ENCODE data around the gene SCYGR3.

The SCYGR3 gene

GRCh38 chr2:227613272-227613660 is 1.4 kb downstream of the SCYGR3 start:
- no peaks in the 10 kb centered on the region for H3K36me3 ChIP-seq
- no peak for TF ChIP-seq CTCF (IDR thresholded peaks at IDR 0.05; ENCODE audit: low read depth, low read length)
- no peak overlapping the region for H3K27ac ChIP-seq
- H3K4me3 ChIP-seq (ENCODE audit: low read depth, low read length): no peak overlapping the region
- no peaks in the 10 kb centered on the region for H3K27me3 ChIP-seq (ENCODE audit: insufficient read depth, low read depth, severe bottlenecking)
- no peak for DNase-seq
- no peaks in the 10 kb centered on the region for H3K9me3 ChIP-seq (ENCODE audit: severe bottlenecking)

GRCh38 chr2:227612546-227613271 is 1.9 kb downstream of the SCYGR3 start:
- no peak overlapping the region for H3K4me3 ChIP-seq (ENCODE audit: low read depth, low read length)
- no peaks in the 10 kb centered on the region for H3K9me3 ChIP-seq (ENCODE audit: severe bottlenecking)
- no peaks in the 10 kb centered on the region for H3K27me3 ChIP-seq (ENCODE audit: insufficient read depth, low read depth, severe bottlenecking)
- no peak overlapping the region for H3K27ac ChIP-seq
- no peak for TF ChIP-seq CTCF (IDR thresholded peaks at IDR 0.05; ENCODE audit: low read depth, low read length)
- H3K36me3 ChIP-seq: no peaks in the 10 kb centered on the region
- no peak for DNase-seq

GRCh38 chr2:227610123-227610522 is 4.5 kb downstream of the SCYGR3 start:
- Histone ChIP-seq H3K27me3 (ENCODE audit: insufficient read depth, low read depth, severe bottlenecking) (no peaks in the 10 kb centered on the region), H3K4me3 (ENCODE audit: low read depth, low read length) (no peak overlapping the region), H3K36me3 (no peaks in the 10 kb centered on the region), H3K27ac (no peak overlapping the region), H3K9me3 (ENCODE audit: severe bottlenecking) (no peaks in the 10 kb centered on the region)
- DNase-seq: no peak
- TF ChIP-seq CTCF (IDR thresholded peaks at IDR 0.05; ENCODE audit: low read depth, low read length): no peak

- Histone ChIP-seq H3K36me3 (no peaks in the 10 kb centered on the region), H3K9me3 (ENCODE audit: severe bottlenecking) (no peaks in the 10 kb centered on the region), H3K4me3 (ENCODE audit: low read depth, low read length) (no peak overlapping the region), H3K27me3 (ENCODE audit: insufficient read depth, low read depth, severe bottlenecking) (no peaks in the 10 kb centered on the region), H3K27ac (no peak overlapping the region)
- DNase-seq: no peak
- TF ChIP-seq CTCF (IDR thresholded peaks at IDR 0.05; ENCODE audit: low read depth, low read length): no peak
These were observed 5.9 kb downstream of the SCYGR3 start for GRCh38 chr2:227608561-227609338.

GRCh38 chr2:227607941-227608340 is 6.7 kb downstream of the SCYGR3 start:
- H3K27ac ChIP-seq: no peak overlapping the region
- H3K4me3 ChIP-seq (ENCODE audit: low read depth, low read length): no peak overlapping the region
- H3K9me3 ChIP-seq (ENCODE audit: severe bottlenecking): no peaks in the 10 kb centered on the region
- no peaks in the 10 kb centered on the region for H3K36me3 ChIP-seq
- H3K27me3 ChIP-seq (ENCODE audit: insufficient read depth, low read depth, severe bottlenecking): no peaks in the 10 kb centered on the region
- TF ChIP-seq CTCF (IDR thresholded peaks at IDR 0.05; ENCODE audit: low read depth, low read length): no peak
- no peak for DNase-seq

Measured in WERI-Rb-1 (cell line).